Astrocyte (in vitro differentiated cells and primary cell): ENCODE results near the gene SNRNP40.

Experiments used
- EZH2 ChIP-seq: IDR thresholded peaks from 2 replicates; pipeline ENCODE4 v1.6.1; 2012; ENCODE audit warnings: mild to moderate bottlenecking, low read length, inconsistent platforms; ENCODE audit not compliant: insufficient read depth
- TF ChIP-seq, protein P1 (sequence below): IDR thresholded peaks from 2 replicates; pipeline ENCODE4 v1.5.1; 2011; ENCODE audit warnings: low read depth, mild to moderate bottlenecking, inconsistent platforms, low read length, moderate library complexity; ENCODE audit not compliant: insufficient read depth

DNA sequence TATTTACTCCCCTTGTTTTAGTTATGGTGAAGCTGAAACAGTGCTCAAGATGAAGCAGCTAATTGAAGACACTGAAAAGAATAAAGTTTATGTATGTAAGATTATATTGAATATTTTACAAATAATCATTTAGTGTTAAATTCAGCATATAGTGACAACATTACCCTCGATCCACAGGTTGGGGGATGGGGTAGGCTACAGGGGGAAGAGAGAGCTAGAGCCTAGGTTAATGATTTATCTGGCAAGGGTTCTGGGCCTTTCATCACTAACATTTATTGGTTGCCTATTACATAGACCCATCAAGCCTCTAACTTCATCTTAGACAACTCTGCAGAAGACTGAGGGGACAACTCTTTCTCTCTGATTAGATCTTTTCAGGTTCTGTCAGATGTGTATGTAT is 21.6 kb upstream of the SNRNP40 start:
- TF ChIP-seq, protein P1, sequence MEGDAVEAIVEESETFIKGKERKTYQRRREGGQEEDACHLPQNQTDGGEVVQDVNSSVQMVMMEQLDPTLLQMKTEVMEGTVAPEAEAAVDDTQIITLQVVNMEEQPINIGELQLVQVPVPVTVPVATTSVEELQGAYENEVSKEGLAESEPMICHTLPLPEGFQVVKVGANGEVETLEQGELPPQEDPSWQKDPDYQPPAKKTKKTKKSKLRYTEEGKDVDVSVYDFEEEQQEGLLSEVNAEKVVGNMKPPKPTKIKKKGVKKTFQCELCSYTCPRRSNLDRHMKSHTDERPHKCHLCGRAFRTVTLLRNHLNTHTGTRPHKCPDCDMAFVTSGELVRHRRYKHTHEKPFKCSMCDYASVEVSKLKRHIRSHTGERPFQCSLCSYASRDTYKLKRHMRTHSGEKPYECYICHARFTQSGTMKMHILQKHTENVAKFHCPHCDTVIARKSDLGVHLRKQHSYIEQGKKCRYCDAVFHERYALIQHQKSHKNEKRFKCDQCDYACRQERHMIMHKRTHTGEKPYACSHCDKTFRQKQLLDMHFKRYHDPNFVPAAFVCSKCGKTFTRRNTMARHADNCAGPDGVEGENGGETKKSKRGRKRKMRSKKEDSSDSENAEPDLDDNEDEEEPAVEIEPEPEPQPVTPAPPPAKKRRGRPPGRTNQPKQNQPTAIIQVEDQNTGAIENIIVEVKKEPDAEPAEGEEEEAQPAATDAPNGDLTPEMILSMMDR: no peak
- TF ChIP-seq EZH2: no peak
